Mesodermal cell (in vitro differentiated cells): ENCODE measurements around the gene PDXDC1.
A peak's percentile ranks its signal among the peaks of the same experiment; 100 is the strongest.

Experiments used
- H3K27ac ChIP-seq: 2 replicates; pipeline ENCODE4 v1.7.0; 2013; ENCODE audit warnings: mild to moderate bottlenecking, low read depth, low read length, moderate library complexity; ENCODE audit not compliant: severe bottlenecking
- H3K36me3 ChIP-seq: 2 replicates; pipeline ENCODE4 v1.7.1; 2013; ENCODE audit warnings: mild to moderate bottlenecking, low read length, moderate library complexity; ENCODE audit not compliant: control insufficient read depth, insufficient read depth
- H3K4me1 ChIP-seq: one replicate; pipeline ENCODE4 v1.7.1; 2013; ENCODE audit warnings: mild to moderate bottlenecking, low read length; ENCODE audit not compliant: insufficient read depth, control insufficient read depth, poor library complexity, severe bottlenecking
- H3K4me3 ChIP-seq: 2 replicates; pipeline ENCODE4 v1.7.0; 2013; ENCODE audit warnings: low read length, control low read depth, mild to moderate bottlenecking; ENCODE audit not compliant: insufficient read depth, poor library complexity, severe bottlenecking; ENCODE audit errors: extremely low read depth
- H3K9me3 ChIP-seq: 2 replicates; pipeline ENCODE4 v1.7.1; 2013; ENCODE audit warnings: mild to moderate bottlenecking, low read length, moderate library complexity; ENCODE audit not compliant: control insufficient read depth
- WGBS, 2 experiments: methylation state at CpG; one replicate each; pipeline ENCODE4 v1.1.5; 2013; ENCODE audit warnings: missing lambda C conversion rate in 2 of 2; ENCODE audit not compliant: insufficient coverage in 2 of 2; 5-methylcytosine and 5-hydroxymethylcytosine counted together

The PDXDC1 gene

GRCh38 chr16:15031586-15031985, 56.8 kb downstream of the PDXDC1 start:
- WGBS, 2 experiments: 91 to 97% methylated on average over 8 of the region's 8 CpGs
- no peak overlapping the region for H3K4me3 ChIP-seq
- H3K27ac ChIP-seq: no peak overlapping the region
- no peaks in the 10 kb centered on the region for H3K9me3 ChIP-seq
- H3K4me1 ChIP-seq: peaks cover 22% of the 10 kb centered on the region
- H3K36me3 ChIP-seq: peaks cover 89% of the 10 kb centered on the region

GRCh38 chr16:15032547-15033308, 57.9 kb downstream of the PDXDC1 start:
- Histone ChIP-seq H3K9me3 (no peaks in the 10 kb centered on the region), H3K4me3 (no peak overlapping the region), H3K27ac (no peak overlapping the region), H3K36me3 (peaks cover 89% of the 10 kb centered on the region), H3K4me1 (peaks cover 14% of the 10 kb centered on the region)
- 98 to 99% methylated on average over 12 of the region's 13 CpGs for WGBS, 2 experiments

DNA sequence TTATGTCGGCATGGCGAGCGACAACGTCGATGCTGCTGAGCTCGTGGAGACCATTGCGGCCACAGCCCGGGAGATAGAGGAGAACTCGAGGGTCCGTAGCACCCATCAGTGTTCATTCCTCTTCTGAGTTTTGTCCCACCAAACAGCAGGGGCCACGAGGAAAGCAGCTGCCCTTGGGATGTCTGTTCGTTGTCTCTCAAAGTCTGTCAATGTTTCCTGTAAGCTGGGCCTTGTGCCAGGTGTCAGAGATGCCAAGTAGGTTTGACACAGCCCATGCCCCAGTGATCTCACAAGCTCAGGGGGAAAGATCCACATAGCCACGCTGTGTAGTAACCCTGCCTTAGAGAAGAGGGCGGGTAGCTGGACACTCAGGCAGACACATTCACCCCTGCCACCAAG, 58.5 kb downstream of the PDXDC1 start:
- Histone ChIP-seq H3K4me1 (peaks cover 14% of the 10 kb centered on the region), H3K36me3 (peaks cover 92% of the 10 kb centered on the region), H3K4me3 (no peak overlapping the region), H3K27ac (no peak overlapping the region), H3K9me3 (no peaks in the 10 kb centered on the region)
- WGBS, 2 experiments: 96 to 97% methylated on average over 12 to 13 of the region's 14 CpGs

DNA sequence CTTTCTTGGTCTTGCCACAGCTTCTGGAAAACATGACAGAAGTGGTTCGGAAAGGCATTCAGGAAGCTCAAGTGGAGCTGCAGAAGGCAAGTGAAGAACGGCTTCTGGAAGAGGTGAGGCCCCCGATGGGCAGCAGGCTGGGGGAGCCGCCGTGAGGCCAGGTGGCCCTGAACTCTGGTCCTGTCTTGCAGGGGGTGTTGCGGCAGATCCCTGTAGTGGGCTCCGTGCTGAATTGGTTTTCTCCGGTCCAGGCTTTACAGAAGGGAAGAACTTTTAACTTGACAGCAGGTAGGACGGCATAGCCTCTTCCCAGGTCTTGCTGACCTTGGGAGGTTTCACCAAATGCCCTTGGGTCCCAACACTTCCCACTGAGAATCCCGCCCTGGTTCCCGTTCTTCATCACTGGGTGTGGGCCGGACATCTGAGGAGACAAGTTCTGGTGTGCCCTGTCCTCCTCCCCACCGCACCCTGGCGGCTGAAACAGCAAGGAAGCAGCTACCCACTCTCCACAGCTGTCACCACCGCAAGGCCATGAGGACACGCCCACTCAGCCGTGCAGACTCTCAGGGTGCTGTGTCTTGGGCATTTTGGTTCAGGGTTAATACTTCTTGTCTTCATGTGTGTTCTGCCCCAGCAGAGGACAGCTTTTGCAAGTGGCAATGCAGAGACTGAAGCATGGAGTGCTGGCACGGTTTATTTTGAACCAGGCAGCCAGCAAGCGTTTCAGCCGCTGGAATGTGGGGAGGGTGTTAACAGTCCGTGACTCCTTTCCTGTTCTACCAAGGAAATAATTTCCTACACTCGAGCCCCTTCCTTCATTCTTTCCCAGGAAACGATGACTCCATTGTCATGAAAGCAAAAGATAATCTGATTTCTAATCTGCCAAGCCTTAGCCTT, 59.7 kb downstream of the PDXDC1 start:
- Histone ChIP-seq H3K36me3 (peaks cover 92% of the 10 kb centered on the region), H3K27ac (peak overlapping the region; percentile 33)
- 93 to 94% methylated on average over 19 to 23 of the region's 23 CpGs for WGBS, 2 experiments

DNA sequence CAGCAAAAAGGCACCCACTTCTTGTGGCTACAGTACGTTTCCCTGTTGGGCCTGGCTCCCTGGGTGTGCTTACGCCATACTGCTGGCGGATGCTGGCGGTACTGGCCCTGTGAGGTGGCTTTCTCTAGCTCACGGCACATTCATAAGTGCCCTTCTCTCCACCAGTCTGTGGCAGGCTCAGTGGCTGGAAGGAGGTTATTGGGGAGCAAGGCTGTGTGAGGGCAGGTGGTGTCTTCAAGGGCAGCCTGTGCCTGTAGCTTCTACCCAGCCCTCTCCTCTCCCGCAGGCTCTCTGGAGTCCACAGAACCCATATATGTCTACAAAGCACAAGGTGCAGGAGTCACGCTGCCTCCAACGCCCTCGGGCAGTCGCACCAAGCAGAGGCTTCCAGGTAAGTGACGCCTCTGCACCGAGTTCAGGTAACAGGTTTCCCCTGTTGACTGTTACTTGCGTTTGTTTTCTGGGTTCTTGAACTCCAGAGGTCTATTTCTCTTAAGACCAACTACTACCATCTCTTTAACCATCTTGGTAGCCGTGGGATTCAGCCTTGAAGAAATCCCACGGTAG, 60.4 kb downstream of the PDXDC1 start:
- H3K4me1 ChIP-seq: peaks cover 14% of the 10 kb centered on the region
- H3K36me3 ChIP-seq: peaks cover 95% of the 10 kb centered on the region
- peak overlapping the region; percentile 33 for H3K27ac ChIP-seq
- no peaks in the 10 kb centered on the region for H3K9me3 ChIP-seq
- 83 to 89% methylated on average over 11 of the region's 15 CpGs for WGBS, 2 experiments
- H3K4me3 ChIP-seq: no peak overlapping the region

More for the DNA sequence above, 59.7 kb downstream of the PDXDC1 start:
- Histone ChIP-seq H3K9me3 (no peaks in the 10 kb centered on the region), H3K4me3 (no peak overlapping the region), H3K4me1 (peaks cover 14% of the 10 kb centered on the region)

- Histone ChIP-seq H3K4me1 (peaks cover 14% of the 10 kb centered on the region), H3K4me3 (no peak overlapping the region), H3K27ac (no peak overlapping the region), H3K9me3 (no peaks in the 10 kb centered on the region), H3K36me3 (peaks cover 98% of the 10 kb centered on the region)
- WGBS, 2 experiments: 96 to 97% methylated on average over 10 of the region's 10 CpGs
Measured at GRCh38 chr16:15037003-15037402, 62.2 kb downstream of the PDXDC1 start.

GRCh38 chr16:15037745-15038144, 62.9 kb downstream of the PDXDC1 start:
- H3K4me3 ChIP-seq: no peak overlapping the region
- WGBS, 2 experiments: 92% methylated on average over 4 of the region's 4 CpGs; no CpG with 5 or more reads in 1 of the 2 experiments
- no peak overlapping the region for H3K27ac ChIP-seq
- H3K4me1 ChIP-seq: peaks cover 14% of the 10 kb centered on the region
- peaks cover 96% of the 10 kb centered on the region for H3K36me3 ChIP-seq
- no peaks in the 10 kb centered on the region for H3K9me3 ChIP-seq

GRCh38 chr16:15038689-15039088, 63.9 kb downstream of the PDXDC1 start:
- no peaks in the 10 kb centered on the region for H3K9me3 ChIP-seq
- peaks cover 94% of the 10 kb centered on the region for H3K36me3 ChIP-seq
- H3K27ac ChIP-seq: no peak overlapping the region
- H3K4me1 ChIP-seq: peaks cover 14% of the 10 kb centered on the region
- WGBS, 2 experiments: 94 to 99% methylated on average over 6 to 9 of the region's 9 CpGs
- H3K4me3 ChIP-seq: no peak overlapping the region

- Histone ChIP-seq H3K4me1 (no peaks in the 10 kb centered on the region), H3K4me3 (no peak overlapping the region), H3K9me3 (no peaks in the 10 kb centered on the region), H3K36me3 (peaks cover 86% of the 10 kb centered on the region), H3K27ac (no peak overlapping the region)
- WGBS, 2 experiments: 81 to 90% methylated on average over 13 to 15 of the region's 16 CpGs
Measured at GRCh38 chr16:15041271-15042004, 66.6 kb downstream of the PDXDC1 start.

- 94 to 100% methylated on average over 2 to 5 of the region's 5 CpGs for WGBS, 2 experiments
- Histone ChIP-seq H3K4me1 (no peaks in the 10 kb centered on the region), H3K27ac (no peak overlapping the region), H3K4me3 (no peak overlapping the region), H3K9me3 (no peaks in the 10 kb centered on the region), H3K36me3 (peaks cover 83% of the 10 kb centered on the region)
Measured at GRCh38 chr16:15043344-15043743, 68.5 kb downstream of the PDXDC1 start.
